WI38 (cell line): ENCODE data around the gene AGMO.

Source experiments
- H3K4me3 ChIP-seq: 2 replicates; pipeline ENCODE4 v1.5.1; 2011; ENCODE audit warnings: low read depth, mild to moderate bottlenecking, control low read depth, low read length
- CTCF ChIP-seq: IDR thresholded peaks from 2 replicates; pipeline ENCODE4 v1.5.1; 2012; ENCODE audit warnings: low read depth, mild to moderate bottlenecking, control low read depth, low read length

Gene AGMO

GRCh38 chr7:15504351-15504750 lies 57.5 kb downstream of the AGMO start:
- no peak overlapping the region for H3K4me3 ChIP-seq
- TF ChIP-seq CTCF, result no peak

- no peak for TF ChIP-seq CTCF
- H3K4me3 ChIP-seq, result no peak overlapping the region
These were observed 58.1 kb downstream of the AGMO start for GRCh38 chr7:15503603-15504290.

GRCh38 chr7:15498465-15498864 lies 63.4 kb downstream of the AGMO start:
- TF ChIP-seq CTCF, result no peak
- H3K4me3 ChIP-seq, result no peak overlapping the region

GRCh38 chr7:15495170-15495569 lies 66.6 kb downstream of the AGMO start:
- no peak for TF ChIP-seq CTCF

GRCh38 chr7:15494711-15495110 lies 67.1 kb downstream of the AGMO start:
- no peak overlapping the region for H3K4me3 ChIP-seq
- TF ChIP-seq CTCF, result no peak

More at GRCh38 chr7:15495170-15495569, 66.6 kb downstream of the AGMO start:
- H3K4me3 ChIP-seq, result no peak overlapping the region

- TF ChIP-seq CTCF, result no peak
These were observed 70.5 kb downstream of the AGMO start for GRCh38 chr7:15491361-15491760.

GRCh38 chr7:15490291-15490690 lies 71.5 kb downstream of the AGMO start:
- H3K4me3 ChIP-seq, result no peak overlapping the region
- no peak for TF ChIP-seq CTCF

More at GRCh38 chr7:15491361-15491760, 70.5 kb downstream of the AGMO start:
- no peak overlapping the region for H3K4me3 ChIP-seq
